ENCODE measurements around the gene CCN5.
"Not testable (repeated sequence)": the region's sequence is repeated elsewhere in the genome, so short reads cannot be mapped to it uniquely, and the experiment has no call there.

Gene CCN5

GRCh38 chr20:44714701-44715498 is at the start of gene CCN5:
Gene CCN5 (plus strand): TSS chr20:44715369. CDS start chr20:44715391, 22 bp downstream.
- DNase-seq = no peak

GRCh38 chr20:44666066-44666465 is 49.1 kb upstream of the CCN5 start:
- DNase-seq = no peak

GRCh38 chr20:44670851-44671250 is 44.3 kb upstream of the CCN5 start:
- not testable (repeated sequence) for DNase-seq

GRCh38 chr20:44671541-44671940 is 43.6 kb upstream of the CCN5 start:
- DNase-seq = not testable (repeated sequence)

- DNase-seq = not testable (repeated sequence)
These were observed 42.8 kb upstream of the CCN5 start for GRCh38 chr20:44672318-44672902.

- DNase-seq = peak; percentile 18
These were observed 36.9 kb upstream of the CCN5 start for GRCh38 chr20:44678242-44678641.

- no peak for DNase-seq
These were observed 36.1 kb upstream of the CCN5 start for GRCh38 chr20:44678990-44679611.

GRCh38 chr20:44681796-44682566 is 33.2 kb upstream of the CCN5 start:
- DNase-seq = no peak

- peak; percentile 60 for DNase-seq
These were observed 31.7 kb upstream of the CCN5 start for GRCh38 chr20:44683263-44684046.

GRCh38 chr20:44684047-44684967 is 30.9 kb upstream of the CCN5 start:
- DNase-seq = no peak

GRCh38 chr20:44686934-44687333 is 28.2 kb upstream of the CCN5 start:
- no peak for DNase-seq

GRCh38 chr20:44688053-44688625 is 27.0 kb upstream of the CCN5 start:
- DNase-seq = no peak

- DNase-seq = no peak
These were observed 25.4 kb upstream of the CCN5 start for GRCh38 chr20:44689809-44690208.

- no peak for DNase-seq
These were observed 24.3 kb upstream of the CCN5 start for GRCh38 chr20:44690781-44691423.

- DNase-seq = no peak
These were observed 23.4 kb upstream of the CCN5 start for GRCh38 chr20:44691424-44692423.

- no peak for DNase-seq
These were observed 22.2 kb upstream of the CCN5 start for GRCh38 chr20:44692932-44693480.

GRCh38 chr20:44693627-44694026 is 21.5 kb upstream of the CCN5 start:
- no peak for DNase-seq

GRCh38 chr20:44694159-44694558 is 21.0 kb upstream of the CCN5 start:
- DNase-seq = no peak

- DNase-seq = no peak
These were observed 19.9 kb upstream of the CCN5 start for GRCh38 chr20:44695295-44695673.
